Nephron (organoid): ENCODE measurements around the gene TACO1.

Experiments
- H3K27ac Mint-ChIP-seq, 3 experiments: 2 replicates each; pipeline ENCODE4 v1.8.0; 2020; ENCODE audit warnings: mixed read lengths in 3 of 3, mild to moderate bottlenecking in 2 of 3, moderate library complexity in 1 of 3
- H3K27me3 Mint-ChIP-seq: 2 replicates; pipeline ENCODE4 v1.8.0; 2021; ENCODE audit warnings: low read depth, mild to moderate bottlenecking, moderate library complexity, mixed read lengths
- H3K36me3 Mint-ChIP-seq: 2 replicates; pipeline ENCODE4 v1.8.0; 2020; ENCODE audit warnings: low read depth, mixed read lengths
- H3K4me1 Mint-ChIP-seq: 2 replicates; pipeline ENCODE4 v1.8.0; 2020; ENCODE audit warnings: mixed read lengths
- H3K4me3 Mint-ChIP-seq, 3 experiments: 2 replicates each; pipeline ENCODE4 v1.8.0; 2020; ENCODE audit warnings: mild to moderate bottlenecking in 3 of 3, mixed read lengths in 3 of 3, moderate library complexity in 2 of 3
- H3K9me3 Mint-ChIP-seq: 2 replicates; pipeline ENCODE4 v1.8.0; 2020; ENCODE audit warnings: mixed read lengths
- TF ChIP-seq, protein P1 (sequence below), 3 experiments: fragments of 200-600 bp; sonication (generic); IDR thresholded peaks; one replicate each; pipeline ENCODE4 v1.5.0; 2021; ENCODE audit warnings: antibody characterized with exemption in 3 of 3; ENCODE audit not compliant: unreplicated experiment in 3 of 3

TACO1 gene

GRCh38 chr17:63561819-63562218 is 38.9 kb upstream of the TACO1 start:
- H3K4me1 Mint-ChIP-seq: no peaks in the 10 kb centered on the region
- peaks cover 14% of the 10 kb centered on the region for H3K36me3 Mint-ChIP-seq
- H3K27me3 Mint-ChIP-seq: no peaks in the 10 kb centered on the region
- TF ChIP-seq, protein P1, sequence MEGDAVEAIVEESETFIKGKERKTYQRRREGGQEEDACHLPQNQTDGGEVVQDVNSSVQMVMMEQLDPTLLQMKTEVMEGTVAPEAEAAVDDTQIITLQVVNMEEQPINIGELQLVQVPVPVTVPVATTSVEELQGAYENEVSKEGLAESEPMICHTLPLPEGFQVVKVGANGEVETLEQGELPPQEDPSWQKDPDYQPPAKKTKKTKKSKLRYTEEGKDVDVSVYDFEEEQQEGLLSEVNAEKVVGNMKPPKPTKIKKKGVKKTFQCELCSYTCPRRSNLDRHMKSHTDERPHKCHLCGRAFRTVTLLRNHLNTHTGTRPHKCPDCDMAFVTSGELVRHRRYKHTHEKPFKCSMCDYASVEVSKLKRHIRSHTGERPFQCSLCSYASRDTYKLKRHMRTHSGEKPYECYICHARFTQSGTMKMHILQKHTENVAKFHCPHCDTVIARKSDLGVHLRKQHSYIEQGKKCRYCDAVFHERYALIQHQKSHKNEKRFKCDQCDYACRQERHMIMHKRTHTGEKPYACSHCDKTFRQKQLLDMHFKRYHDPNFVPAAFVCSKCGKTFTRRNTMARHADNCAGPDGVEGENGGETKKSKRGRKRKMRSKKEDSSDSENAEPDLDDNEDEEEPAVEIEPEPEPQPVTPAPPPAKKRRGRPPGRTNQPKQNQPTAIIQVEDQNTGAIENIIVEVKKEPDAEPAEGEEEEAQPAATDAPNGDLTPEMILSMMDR (IDR thresholded peaks at IDR 0.05; ENCODE audit: unreplicated experiment in 3 of 3): no peak
- peaks cover 3% of the 10 kb centered on the region for H3K9me3 Mint-ChIP-seq
- no peak overlapping the region for H3K4me3 Mint-ChIP-seq
- no peak overlapping the region for H3K27ac Mint-ChIP-seq

DNA sequence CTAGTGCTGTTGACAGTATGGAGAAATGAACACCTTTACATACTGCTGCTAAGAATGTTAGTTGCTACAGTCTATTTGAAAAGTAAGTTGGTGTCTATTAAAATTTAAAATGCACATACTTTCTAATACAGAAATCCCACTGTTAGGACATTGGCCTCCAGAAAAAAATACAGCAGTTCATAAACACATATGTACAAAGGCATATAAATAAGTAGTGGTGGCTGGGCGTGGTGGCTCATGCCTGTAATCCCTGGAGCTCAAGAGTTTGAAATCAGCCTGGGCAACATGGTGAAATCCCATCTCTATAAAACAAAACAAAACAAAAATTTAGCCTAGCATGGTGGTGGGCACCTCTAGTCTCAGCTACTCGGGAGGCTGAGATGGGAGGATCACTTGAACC is 37.4 kb upstream of the TACO1 start:
- H3K4me1 Mint-ChIP-seq: no peaks in the 10 kb centered on the region
- no peak overlapping the region for H3K27ac Mint-ChIP-seq
- H3K27me3 Mint-ChIP-seq: no peaks in the 10 kb centered on the region
- peaks cover 6% of the 10 kb centered on the region for H3K36me3 Mint-ChIP-seq
- TF ChIP-seq, protein P1 (IDR thresholded peaks at IDR 0.05; ENCODE audit: unreplicated experiment in 3 of 3): no peak
- H3K4me3 Mint-ChIP-seq: no peak overlapping the region
- H3K9me3 Mint-ChIP-seq: no peaks in the 10 kb centered on the region

GRCh38 chr17:63564562-63564961 is 36.1 kb upstream of the TACO1 start:
- Mint-ChIP-seq H3K4me1 (no peaks in the 10 kb centered on the region), H3K9me3 (no peaks in the 10 kb centered on the region), H3K4me3 (no peak overlapping the region), H3K36me3 (peaks cover 6% of the 10 kb centered on the region), H3K27me3 (no peaks in the 10 kb centered on the region), H3K27ac (no peak overlapping the region)
- TF ChIP-seq, protein P1 (IDR thresholded peaks at IDR 0.05; ENCODE audit: unreplicated experiment in 3 of 3): no peak

GRCh38 chr17:63567229-63567628 is 33.5 kb upstream of the TACO1 start:
- peaks cover 6% of the 10 kb centered on the region for H3K36me3 Mint-ChIP-seq
- no peaks in the 10 kb centered on the region for H3K9me3 Mint-ChIP-seq
- H3K4me3 Mint-ChIP-seq: no peak overlapping the region
- TF ChIP-seq, protein P1 (IDR thresholded peaks at IDR 0.05; ENCODE audit: unreplicated experiment in 3 of 3): no peak
- H3K4me1 Mint-ChIP-seq: no peaks in the 10 kb centered on the region
- no peak overlapping the region for H3K27ac Mint-ChIP-seq
- H3K27me3 Mint-ChIP-seq: no peaks in the 10 kb centered on the region

DNA sequence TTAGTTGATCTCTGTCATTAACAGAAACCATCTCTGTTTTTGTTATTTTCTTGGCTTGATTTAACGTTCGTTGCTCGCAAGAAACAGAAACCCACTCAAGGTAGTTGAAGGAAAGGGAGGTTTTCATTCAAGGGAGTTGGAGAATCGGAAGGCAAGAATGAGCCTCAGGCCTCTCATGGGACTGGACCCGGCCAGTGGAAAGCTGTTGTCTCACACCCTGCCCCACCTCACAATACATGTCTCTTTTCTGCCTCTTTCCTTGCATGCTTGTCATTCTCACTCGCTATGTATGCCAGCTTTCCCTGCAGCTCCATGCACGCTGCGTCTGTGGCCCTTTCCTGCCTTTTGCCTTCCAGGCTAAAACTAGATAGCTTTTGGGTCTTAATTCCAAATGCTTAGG is 32.1 kb upstream of the TACO1 start:
- Mint-ChIP-seq H3K27ac (no peak overlapping the region), H3K4me1 (no peaks in the 10 kb centered on the region), H3K27me3 (no peaks in the 10 kb centered on the region), H3K9me3 (no peaks in the 10 kb centered on the region), H3K36me3 (peaks cover 6% of the 10 kb centered on the region), H3K4me3 (no peak overlapping the region)
- TF ChIP-seq, protein P1 (IDR thresholded peaks at IDR 0.05; ENCODE audit: unreplicated experiment in 3 of 3): no peak

- H3K4me3 Mint-ChIP-seq: no peak overlapping the region
- no peaks in the 10 kb centered on the region for H3K36me3 Mint-ChIP-seq
- no peak overlapping the region for H3K27ac Mint-ChIP-seq
- TF ChIP-seq, protein P1 (IDR thresholded peaks at IDR 0.05; ENCODE audit: unreplicated experiment in 3 of 3): no peak
- H3K9me3 Mint-ChIP-seq: no peaks in the 10 kb centered on the region
- H3K4me1 Mint-ChIP-seq: no peaks in the 10 kb centered on the region
- no peaks in the 10 kb centered on the region for H3K27me3 Mint-ChIP-seq
These were observed 28.9 kb upstream of the TACO1 start for GRCh38 chr17:63571632-63572310.
